ENCODE data around the gene ADGRB3. TPM values are rescaled to one million over a fixed set of nuclear protein-coding genes. Genes with fewer than 3 reads are reported as not detected.

Gene ADGRB3
- total RNA-seq, 1 donor from 2014 or later: 1.8 TPM

DNA sequence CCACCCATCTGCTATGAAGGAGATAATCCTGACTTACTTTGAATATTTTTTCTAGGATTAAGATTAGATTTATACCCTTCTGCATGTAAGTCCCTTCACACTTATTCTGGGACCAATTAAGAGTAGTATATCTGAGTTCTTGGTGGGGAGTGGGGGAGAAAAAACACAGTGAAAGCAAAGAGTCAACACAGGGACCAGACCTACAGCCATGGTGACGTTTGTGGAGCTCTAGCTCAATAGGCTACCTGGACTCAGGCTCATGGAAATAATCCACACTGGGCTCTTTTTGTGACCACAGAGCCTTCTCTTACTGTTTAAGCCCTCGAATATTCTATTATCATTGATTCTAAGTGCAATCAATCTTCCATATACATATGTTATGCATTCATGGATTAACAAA, 670.4 kb downstream of the ADGRB3 start:
- H3K4me3 Mint-ChIP-seq (ENCODE audit: low read depth): no peak overlapping the region
- H3K36me3 Mint-ChIP-seq (ENCODE audit: insufficient read depth): no peaks in the 10 kb centered on the region

GRCh38 chr6:69308584-69308983, 673.5 kb downstream of the ADGRB3 start:
- no peak for DNase-seq (ENCODE audit: low spot score, unreplicated experiment)
- TF ChIP-seq CTCF (IDR thresholded peaks at IDR 0.05; ENCODE audit: unreplicated experiment): no peak
- Mint-ChIP-seq H3K36me3 (ENCODE audit: insufficient read depth) (no peaks in the 10 kb centered on the region), H3K27ac (no peak overlapping the region), H3K4me1 (ENCODE audit: low read depth) (no peaks in the 10 kb centered on the region), H3K4me3 (ENCODE audit: low read depth) (no peak overlapping the region), H3K27me3 (no peaks in the 10 kb centered on the region), H3K9me3 (ENCODE audit: low read depth) (no peaks in the 10 kb centered on the region)

More for the DNA sequence above, 670.4 kb downstream of the ADGRB3 start:
- Mint-ChIP-seq H3K27ac (no peak overlapping the region), H3K27me3 (no peaks in the 10 kb centered on the region), H3K9me3 (ENCODE audit: low read depth) (no peaks in the 10 kb centered on the region), H3K4me1 (ENCODE audit: low read depth) (no peaks in the 10 kb centered on the region)
- TF ChIP-seq CTCF (IDR thresholded peaks at IDR 0.05; ENCODE audit: unreplicated experiment): no peak
- no peak for DNase-seq (ENCODE audit: low spot score, unreplicated experiment)

DNA sequence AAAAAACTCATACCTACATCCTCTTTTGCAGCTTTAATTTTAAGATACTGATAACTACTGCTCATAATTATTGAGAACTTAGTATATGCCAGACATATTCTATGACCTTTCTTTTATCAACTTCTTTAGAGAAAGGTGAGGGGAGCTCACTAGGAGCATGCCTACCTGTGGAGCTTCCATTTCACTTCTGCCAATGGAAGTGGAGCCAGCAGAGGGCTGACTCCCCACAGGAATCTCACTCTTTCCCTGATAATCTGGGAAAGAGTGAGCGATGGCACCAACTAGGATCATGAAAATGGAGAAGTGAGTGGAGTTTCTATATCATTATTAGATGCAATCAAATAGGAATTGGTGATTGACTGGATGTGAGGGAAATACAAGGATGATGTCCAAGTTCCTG, 676.8 kb downstream of the ADGRB3 start:
- no peak for DNase-seq (ENCODE audit: low spot score, unreplicated experiment)
- Mint-ChIP-seq H3K27me3 (no peaks in the 10 kb centered on the region), H3K36me3 (ENCODE audit: insufficient read depth) (no peaks in the 10 kb centered on the region)

GRCh38 chr6:69314001-69314400, 678.9 kb downstream of the ADGRB3 start:
- Mint-ChIP-seq H3K36me3 (ENCODE audit: insufficient read depth) (no peaks in the 10 kb centered on the region), H3K9me3 (ENCODE audit: low read depth) (no peaks in the 10 kb centered on the region), H3K4me1 (ENCODE audit: low read depth) (no peaks in the 10 kb centered on the region), H3K27ac (no peak overlapping the region), H3K4me3 (ENCODE audit: low read depth) (no peak overlapping the region), H3K27me3 (no peaks in the 10 kb centered on the region)
- no peak for DNase-seq (ENCODE audit: low spot score, unreplicated experiment)
- no peak for TF ChIP-seq CTCF (IDR thresholded peaks at IDR 0.05; ENCODE audit: unreplicated experiment)

More for the DNA sequence above, 676.8 kb downstream of the ADGRB3 start:
- Mint-ChIP-seq H3K4me1 (ENCODE audit: low read depth) (no peaks in the 10 kb centered on the region), H3K27ac (no peak overlapping the region), H3K4me3 (ENCODE audit: low read depth) (no peak overlapping the region), H3K9me3 (ENCODE audit: low read depth) (no peaks in the 10 kb centered on the region)
- TF ChIP-seq CTCF (IDR thresholded peaks at IDR 0.05; ENCODE audit: unreplicated experiment): no peak

DNA sequence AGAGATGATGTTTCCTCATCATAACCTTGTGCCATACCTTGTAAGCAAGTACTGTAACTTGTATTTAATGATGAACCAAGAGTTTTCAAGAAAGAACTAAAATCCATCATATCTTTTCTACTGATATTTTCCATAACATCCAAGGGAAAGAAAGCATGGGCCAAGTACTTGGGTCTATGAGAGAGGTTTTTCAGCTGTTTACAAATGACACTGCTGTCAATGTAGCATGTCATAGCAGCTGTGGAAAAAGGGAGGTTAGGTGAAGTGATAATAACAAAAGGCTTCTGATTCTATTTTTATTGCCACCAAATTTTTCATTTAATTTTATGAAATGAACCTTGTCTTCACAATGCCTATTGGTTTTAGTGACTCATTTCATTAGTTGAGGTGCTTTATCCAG, 679.4 kb downstream of the ADGRB3 start:
- no peaks in the 10 kb centered on the region for H3K9me3 Mint-ChIP-seq (ENCODE audit: low read depth)
- no peak for TF ChIP-seq CTCF (IDR thresholded peaks at IDR 0.05; ENCODE audit: unreplicated experiment)
- H3K36me3 Mint-ChIP-seq (ENCODE audit: insufficient read depth): no peaks in the 10 kb centered on the region
- no peak overlapping the region for H3K27ac Mint-ChIP-seq
- no peaks in the 10 kb centered on the region for H3K27me3 Mint-ChIP-seq
- DNase-seq (ENCODE audit: low spot score, unreplicated experiment): no peak
- no peaks in the 10 kb centered on the region for H3K4me1 Mint-ChIP-seq (ENCODE audit: low read depth)
- no peak overlapping the region for H3K4me3 Mint-ChIP-seq (ENCODE audit: low read depth)
